GM12878 (cell line): Measurements from ENCODE around the gene PTPRN2.

Experiments used
- PAX5 ChIP-seq: IDR thresholded peaks from 2 replicates; pipeline ENCODE4 v1.6.1; 2011; ENCODE audit warnings: low read depth, low read length, borderline replicate concordance
- SIX5 ChIP-seq: IDR thresholded peaks from 2 replicates; pipeline ENCODE4 v1.6.1; 2011; ENCODE audit warnings: mild to moderate bottlenecking, low read depth, low read length, moderate library complexity; ENCODE audit not compliant: severe bottlenecking
- SRF ChIP-seq, 2 experiments: IDR thresholded peaks; 2 replicates each; pipeline ENCODE4 v1.6.1; 2011; ENCODE audit warnings: low read depth in 2 of 2, low read length in 2 of 2, mild to moderate bottlenecking in 1 of 2, moderate library complexity in 1 of 2

DNA sequence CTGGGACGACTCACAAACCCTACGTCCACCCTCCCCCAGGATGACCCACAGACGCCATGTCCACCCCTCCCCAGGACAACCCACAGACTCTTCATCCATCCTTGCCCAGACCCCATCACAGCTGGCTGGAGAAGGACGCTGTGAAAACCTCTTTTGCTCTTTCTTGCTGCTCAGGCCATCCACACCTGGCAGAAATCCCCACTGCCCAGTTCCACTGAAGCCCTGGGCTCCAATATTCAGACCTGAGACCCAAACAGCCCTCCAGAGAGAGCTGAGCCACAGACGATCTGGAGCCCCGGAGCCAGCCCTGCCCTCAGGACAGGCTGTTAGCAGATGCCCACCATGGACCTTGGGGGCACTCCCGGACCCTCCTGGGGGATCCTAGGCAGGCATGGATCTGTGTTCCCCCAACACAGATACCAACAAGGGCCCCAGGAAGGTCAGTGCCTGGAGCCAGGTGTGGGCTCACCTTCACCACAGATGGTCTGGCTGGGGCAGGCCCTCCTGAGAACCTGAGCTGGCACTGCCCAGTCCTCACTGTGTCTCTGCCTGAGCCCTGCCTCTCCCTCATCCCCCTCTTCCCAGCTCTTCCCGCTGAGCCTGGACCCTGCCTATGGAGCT is 226.2 kb downstream of the PTPRN2 start:
- TF ChIP-seq SRF (IDR thresholded peaks at IDR 0.05; ENCODE audit: low read depth in 2 of 2, low read length in 2 of 2) = no peak
- TF ChIP-seq PAX5 = no peak
- no peak for TF ChIP-seq SIX5
